OCI-LY1 (cell line): ENCODE data around the gene MT1E.

Experiments used
- EZH2 ChIP-seq: fragments of 200-600 bp; sonication (generic), shearing (Covaris generic); IDR thresholded peaks from 2 replicates; pipeline ENCODE4 v1.8.0; 2017; ENCODE audit warnings: borderline replicate concordance, mixed run types, mild to moderate bottlenecking, antibody characterized with exemption, low read length, moderate library complexity, mixed read lengths
- TF ChIP-seq, protein P1 (sequence below): fragments of 200-600 bp; sonication (generic), shearing (Covaris generic); IDR thresholded peaks from 2 replicates; pipeline ENCODE4 v1.5.1; 2017; ENCODE audit warnings: mild to moderate bottlenecking, antibody characterized with exemption, low read length, moderate library complexity, mixed read lengths

DNA sequence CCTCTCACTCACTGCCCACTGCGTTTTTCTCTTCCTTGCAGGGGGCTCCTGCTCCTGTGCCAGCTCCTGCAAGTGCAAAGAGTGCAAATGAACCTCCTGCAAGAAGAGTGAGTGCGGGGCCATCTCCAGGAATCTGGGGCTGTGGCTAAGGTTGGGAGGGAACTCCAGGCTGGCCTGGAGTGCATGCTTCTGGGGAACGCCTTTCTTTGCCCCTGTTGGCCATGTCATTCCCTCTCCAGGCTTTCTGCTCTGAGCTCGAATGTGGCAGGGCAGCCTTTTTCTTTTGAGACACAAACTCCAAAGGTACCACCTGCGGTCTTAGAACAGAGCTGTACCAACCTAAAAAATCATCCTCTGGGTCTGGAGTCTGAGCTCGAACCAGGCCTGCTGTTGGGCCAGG, 7.4 kb upstream of the MT1E start:
- TF ChIP-seq, protein P1, sequence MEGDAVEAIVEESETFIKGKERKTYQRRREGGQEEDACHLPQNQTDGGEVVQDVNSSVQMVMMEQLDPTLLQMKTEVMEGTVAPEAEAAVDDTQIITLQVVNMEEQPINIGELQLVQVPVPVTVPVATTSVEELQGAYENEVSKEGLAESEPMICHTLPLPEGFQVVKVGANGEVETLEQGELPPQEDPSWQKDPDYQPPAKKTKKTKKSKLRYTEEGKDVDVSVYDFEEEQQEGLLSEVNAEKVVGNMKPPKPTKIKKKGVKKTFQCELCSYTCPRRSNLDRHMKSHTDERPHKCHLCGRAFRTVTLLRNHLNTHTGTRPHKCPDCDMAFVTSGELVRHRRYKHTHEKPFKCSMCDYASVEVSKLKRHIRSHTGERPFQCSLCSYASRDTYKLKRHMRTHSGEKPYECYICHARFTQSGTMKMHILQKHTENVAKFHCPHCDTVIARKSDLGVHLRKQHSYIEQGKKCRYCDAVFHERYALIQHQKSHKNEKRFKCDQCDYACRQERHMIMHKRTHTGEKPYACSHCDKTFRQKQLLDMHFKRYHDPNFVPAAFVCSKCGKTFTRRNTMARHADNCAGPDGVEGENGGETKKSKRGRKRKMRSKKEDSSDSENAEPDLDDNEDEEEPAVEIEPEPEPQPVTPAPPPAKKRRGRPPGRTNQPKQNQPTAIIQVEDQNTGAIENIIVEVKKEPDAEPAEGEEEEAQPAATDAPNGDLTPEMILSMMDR: no peak
- no peak for TF ChIP-seq EZH2
